Fibroblast of villous mesenchyme (primary cell): ENCODE results near the gene PADI4. TPM values are rescaled to one million over a fixed set of nuclear protein-coding genes. Genes with fewer than 3 reads are reported as not detected.

Source experiments
- DNase-seq: peaks from one replicate; pipeline ENCODE4 v3.0.0-alpha.2; 2010; ENCODE audit warnings: low read depth
- H3K4me3 ChIP-seq: 2 replicates; pipeline ENCODE4 v1.5.1; 2011; ENCODE audit warnings: low read depth, mild to moderate bottlenecking, low read length
- total RNA-seq: library from RNA; depleted of rRNA; stranded (reverse); fragments of >200 nt; gene quantifications from 2 replicates; pipeline ENCODE4 v1.2.3, GENCODE V29; 2012
- TF ChIP-seq, protein P1 (sequence below): IDR thresholded peaks from 2 replicates; pipeline ENCODE4 v1.5.1; 2012; ENCODE audit warnings: low read depth, mild to moderate bottlenecking, low read length; ENCODE audit not compliant: insufficient read depth

PADI4 gene
- total RNA-seq, 1 donor = not detected

DNA sequence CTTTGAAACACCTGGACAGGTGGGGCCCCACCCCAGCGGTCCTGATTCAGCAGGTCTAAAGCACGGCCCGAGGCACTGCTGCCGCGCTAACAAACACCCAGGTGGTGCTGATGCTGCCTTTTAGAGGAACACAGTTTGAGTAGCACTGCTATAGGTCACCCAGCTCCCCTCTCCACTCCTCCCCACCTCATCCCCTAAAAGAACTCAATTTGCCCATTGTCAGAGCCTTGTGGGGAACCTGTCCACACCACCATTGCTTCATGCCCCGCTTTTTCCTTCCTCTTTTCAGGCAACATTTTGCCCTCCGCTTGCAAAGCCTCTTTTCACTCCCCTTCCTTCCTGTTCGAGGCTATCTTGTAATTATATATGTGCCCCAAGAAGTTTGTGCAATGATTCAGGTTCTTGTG, 26.2 kb upstream of the PADI4 start:
- H3K4me3 ChIP-seq = no peak overlapping the region
- TF ChIP-seq, protein P1, sequence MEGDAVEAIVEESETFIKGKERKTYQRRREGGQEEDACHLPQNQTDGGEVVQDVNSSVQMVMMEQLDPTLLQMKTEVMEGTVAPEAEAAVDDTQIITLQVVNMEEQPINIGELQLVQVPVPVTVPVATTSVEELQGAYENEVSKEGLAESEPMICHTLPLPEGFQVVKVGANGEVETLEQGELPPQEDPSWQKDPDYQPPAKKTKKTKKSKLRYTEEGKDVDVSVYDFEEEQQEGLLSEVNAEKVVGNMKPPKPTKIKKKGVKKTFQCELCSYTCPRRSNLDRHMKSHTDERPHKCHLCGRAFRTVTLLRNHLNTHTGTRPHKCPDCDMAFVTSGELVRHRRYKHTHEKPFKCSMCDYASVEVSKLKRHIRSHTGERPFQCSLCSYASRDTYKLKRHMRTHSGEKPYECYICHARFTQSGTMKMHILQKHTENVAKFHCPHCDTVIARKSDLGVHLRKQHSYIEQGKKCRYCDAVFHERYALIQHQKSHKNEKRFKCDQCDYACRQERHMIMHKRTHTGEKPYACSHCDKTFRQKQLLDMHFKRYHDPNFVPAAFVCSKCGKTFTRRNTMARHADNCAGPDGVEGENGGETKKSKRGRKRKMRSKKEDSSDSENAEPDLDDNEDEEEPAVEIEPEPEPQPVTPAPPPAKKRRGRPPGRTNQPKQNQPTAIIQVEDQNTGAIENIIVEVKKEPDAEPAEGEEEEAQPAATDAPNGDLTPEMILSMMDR = no peak
- DNase-seq = no peak

DNA sequence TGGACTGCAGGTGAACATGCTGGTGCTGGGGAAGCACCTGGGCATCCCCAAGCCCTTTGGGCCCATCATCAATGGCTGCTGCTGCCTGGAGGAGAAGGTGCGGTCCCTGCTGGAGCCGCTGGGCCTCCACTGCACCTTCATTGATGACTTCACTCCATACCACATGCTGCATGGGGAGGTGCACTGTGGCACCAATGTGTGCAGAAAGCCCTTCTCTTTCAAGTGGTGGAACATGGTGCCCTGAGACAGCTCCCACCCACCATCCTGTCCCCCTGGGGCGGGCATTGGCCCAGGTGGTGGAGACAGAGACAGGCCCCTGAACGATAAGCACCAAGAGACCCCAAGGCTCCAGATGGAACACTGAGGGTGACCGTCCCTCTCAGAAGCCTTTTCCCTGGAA, 25.2 kb upstream of the PADI4 start:
- DNase-seq = no peak
- TF ChIP-seq, protein P1 = no peak
- H3K4me3 ChIP-seq = no peak overlapping the region

DNA sequence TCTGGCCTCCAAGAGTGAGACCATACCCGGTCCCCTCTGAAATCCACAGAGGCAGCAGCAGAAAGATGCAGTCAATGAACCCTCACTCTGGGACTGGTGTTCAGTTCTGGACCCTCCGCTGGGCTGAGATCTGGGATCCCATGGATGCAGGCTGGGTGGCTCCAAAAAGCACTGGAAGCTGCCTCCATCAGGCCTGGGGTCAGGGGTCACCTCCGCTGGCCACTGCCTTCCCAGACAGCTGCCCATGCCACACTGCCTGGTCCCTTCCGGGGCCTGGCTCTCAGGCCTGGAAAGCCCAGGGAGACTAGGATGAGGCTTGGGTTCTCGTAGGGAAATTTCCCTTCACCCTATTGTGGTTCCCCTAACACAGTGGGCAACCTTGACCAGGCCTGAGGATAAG, 21.4 kb upstream of the PADI4 start:
- TF ChIP-seq, protein P1 = no peak
- DNase-seq = no peak
- H3K4me3 ChIP-seq = no peak overlapping the region

DNA sequence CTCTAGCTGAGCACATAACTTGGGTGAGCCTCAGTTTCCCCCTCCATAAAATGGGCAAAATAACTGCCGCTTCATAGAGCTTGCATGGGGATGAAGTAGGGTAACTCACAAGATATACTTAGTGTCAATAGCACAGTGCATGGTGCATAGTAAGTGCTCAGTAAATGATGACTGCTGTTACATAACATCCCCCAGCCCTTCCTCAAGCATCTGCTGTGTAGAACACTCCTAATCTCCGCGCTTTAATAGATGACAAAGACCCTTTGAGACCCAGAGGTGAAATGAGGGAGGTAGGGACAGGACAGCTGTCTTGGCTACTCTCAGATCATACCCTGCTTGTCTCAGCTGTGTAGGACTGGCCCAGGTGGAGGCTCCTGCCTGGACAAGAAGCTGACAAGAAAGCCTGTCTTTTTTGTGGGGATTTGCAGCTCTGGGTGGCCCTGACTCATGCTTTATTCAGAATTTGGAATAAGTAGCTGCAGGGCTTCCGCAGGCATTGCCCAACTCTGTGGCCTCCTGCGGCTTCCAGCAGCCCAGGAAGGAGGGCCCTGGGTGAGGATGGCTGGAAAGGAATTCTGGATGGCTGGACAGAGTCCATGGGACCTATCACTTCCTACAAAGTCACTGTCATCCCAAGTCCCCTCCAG, 20.7 kb upstream of the PADI4 start:
- DNase-seq = peak; percentile 46
- TF ChIP-seq, protein P1 = no peak
- H3K4me3 ChIP-seq = no peak overlapping the region

DNA sequence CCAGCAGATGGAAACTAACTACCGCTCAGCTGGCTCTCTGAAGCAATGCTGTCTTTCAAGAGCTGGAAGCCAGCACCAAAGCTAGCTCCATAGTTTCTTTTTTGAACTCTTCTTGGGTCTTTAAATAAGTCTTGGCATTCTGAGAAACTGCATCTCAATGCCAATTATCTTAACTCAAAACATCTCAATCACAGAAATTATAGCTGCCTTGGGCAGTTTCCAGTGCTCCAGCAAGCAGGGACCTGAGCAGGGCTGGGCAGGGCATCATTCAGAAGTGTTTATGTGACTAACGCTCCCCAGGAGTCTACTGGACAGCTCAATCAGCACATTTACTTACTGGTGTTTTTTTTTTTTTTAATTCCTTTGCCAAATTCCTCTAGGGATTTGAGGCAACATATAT, 18.3 kb upstream of the PADI4 start:
- TF ChIP-seq, protein P1 = no peak
- DNase-seq = peak; percentile 4

DNA sequence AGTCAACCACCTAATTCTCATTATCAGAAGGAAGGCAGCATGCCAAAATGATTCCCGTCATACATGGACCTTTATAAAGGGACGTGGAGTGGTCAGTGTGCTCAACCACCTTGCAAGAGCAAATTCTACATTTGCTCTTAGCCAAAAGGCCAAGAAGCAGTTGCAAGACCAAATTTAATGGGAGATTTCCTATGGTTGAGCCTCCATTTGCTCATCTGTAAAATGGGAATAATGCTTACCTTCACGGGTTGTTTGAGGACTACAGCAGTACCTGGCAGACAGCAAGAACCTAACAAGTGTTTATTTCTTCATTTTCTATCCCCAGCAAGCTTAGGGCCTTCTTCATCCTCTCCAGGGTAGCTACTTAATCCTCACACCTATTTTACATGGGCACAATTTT, 17.4 kb upstream of the PADI4 start:
- TF ChIP-seq, protein P1 = no peak
- H3K4me3 ChIP-seq = no peak overlapping the region
- DNase-seq = no peak

More for the DNA sequence above, 18.3 kb upstream of the PADI4 start:
- H3K4me3 ChIP-seq = no peak overlapping the region

DNA sequence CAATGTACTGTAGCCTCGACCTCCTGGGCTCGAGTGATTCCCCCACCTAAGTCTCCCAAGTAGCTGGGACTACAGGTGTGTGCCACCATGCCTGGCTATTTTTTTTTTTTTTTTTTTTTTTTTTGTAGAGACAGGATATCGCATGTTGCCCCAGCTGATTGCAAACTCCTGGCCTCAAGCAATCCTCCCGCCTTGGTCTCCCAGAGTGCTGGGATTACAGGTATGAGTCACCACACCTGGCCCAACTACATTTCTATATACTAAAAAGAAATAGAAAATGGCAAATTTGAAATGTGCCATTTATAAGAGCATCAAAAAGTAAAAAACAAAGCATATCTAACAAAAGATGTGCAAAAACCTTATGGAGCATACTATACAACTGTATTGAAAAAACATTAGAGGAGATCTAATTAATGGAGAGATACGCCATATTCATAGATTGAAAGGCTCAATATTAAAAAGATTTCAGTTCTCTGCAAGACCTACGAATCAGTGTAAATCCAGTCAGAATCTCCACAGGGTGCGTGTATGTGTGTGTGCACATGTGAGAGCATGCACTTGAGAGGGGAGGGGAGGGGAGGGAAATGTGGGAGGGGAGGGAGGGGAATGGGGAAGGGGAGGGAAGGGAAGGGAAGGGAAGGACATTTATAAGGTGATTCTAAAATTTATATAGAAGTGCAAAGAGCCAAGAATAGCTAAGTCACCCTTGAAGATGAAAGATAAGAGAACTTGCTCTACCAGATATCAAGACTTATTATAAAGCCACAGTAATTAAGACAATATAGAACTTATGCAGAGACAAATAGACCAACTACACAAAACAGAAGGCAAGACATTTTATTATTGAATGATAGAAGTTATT, 15.5 kb upstream of the PADI4 start:
- TF ChIP-seq, protein P1 = no peak
- H3K4me3 ChIP-seq = no peak overlapping the region
- DNase-seq = no peak
